SK-N-MC (cell line): Measurements from ENCODE around the gene ITIH1.

Experiments used
- EZH2 ChIP-seq: fragments of 200-600 bp; sonication (generic); IDR thresholded peaks from one replicate; pipeline ENCODE4 v1.6.1; 2017; ENCODE audit warnings: antibody characterized with exemption
- POLR2AphosphoS5 ChIP-seq: IDR thresholded peaks from 2 replicates; pipeline ENCODE4 v1.6.1; 2012; ENCODE audit warnings: mild to moderate bottlenecking, low read depth, low read length, borderline replicate concordance

DNA sequence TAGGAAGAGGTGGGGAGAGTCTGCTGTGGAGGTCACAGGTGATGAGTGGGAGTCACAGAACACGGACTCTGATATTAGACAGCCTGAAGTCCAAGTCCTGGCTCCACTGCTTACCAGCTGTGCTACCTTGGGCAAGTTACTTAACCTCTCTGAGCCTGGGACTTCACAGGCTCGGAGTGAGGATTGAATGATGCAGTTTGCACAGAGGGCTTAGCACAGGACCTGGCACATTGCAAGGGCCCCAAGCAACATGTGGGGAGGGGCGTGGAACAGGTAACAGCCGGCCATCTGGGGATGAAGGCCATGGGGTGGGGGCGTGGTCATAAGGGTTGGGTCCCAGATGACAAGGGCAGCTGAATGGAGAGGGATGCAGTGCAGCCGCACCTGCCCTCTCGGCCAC lies 12.9 kb downstream of the ITIH1 start:
- no peak for TF ChIP-seq EZH2
- TF ChIP-seq POLR2AphosphoS5: no peak
